ENCODE results near the gene AXDND1. TPM values are rescaled to one million over a fixed set of nuclear protein-coding genes. Genes with fewer than 3 reads are reported as not detected.

Gene AXDND1
- total and polyA plus RNA-seq, 2 of the 8 experiments (the other 6 are each of a cell fraction or from before 2014, with no cell fraction given) = 0.61 TPM; not detected in 1

- TF ChIP-seq SUZ12 (IDR thresholded peaks at IDR 0.05; ENCODE audit: low read length) (no peak), TCF12 (IDR thresholded peaks at IDR 0.05; ENCODE audit: low read depth, low read length) (no peak), FOSL1 (IDR thresholded peaks at IDR 0.05; ENCODE audit: insufficient read depth, low read depth, low read length) (no peak), RAD21 (IDR thresholded peaks at IDR 0.05 in 1 of 2, conservative IDR thresholded peaks at IDR 0.05 in 1 of 2; ENCODE audit: low read depth in 2 of 2, low read length in 2 of 2) (no peak), SP4 (IDR thresholded peaks at IDR 0.05; ENCODE audit: low read length) (no peak), TEAD4 (IDR thresholded peaks at IDR 0.05; ENCODE audit: low read depth, low read length) (no peak), YY1 (IDR thresholded peaks at IDR 0.05; ENCODE audit: low read depth, low read length) (no peak), USF2 (IDR thresholded peaks at IDR 0.05; ENCODE audit: low read length) (no peak)
Measured at GRCh38 chr1:179558078-179558477, 192.3 kb downstream of the AXDND1 start (continued).
